Heart left ventricle (tissue), 13 donors: ENCODE data around the gene CLDN7.

Source experiments
- CTCF ChIP-seq, 12 donors: fragments of 200-600 bp; sonication (generic) in 4 of 12; IDR thresholded peaks; one replicate each; pipeline versions ENCODE4 v1.5.0 to v1.8.0; 2018 to 2022; ENCODE audit warnings: antibody characterized with exemption in 12 of 12, mild to moderate bottlenecking in 5 of 12
- POLR2A ChIP-seq, 2 donors: fragments of 450-650 bp; IDR thresholded peaks; one replicate each; pipeline ENCODE4 v1.6.1; 2017; ENCODE audit warnings: antibody characterized with exemption in 2 of 2, mild to moderate bottlenecking in 2 of 2, moderate library complexity in 2 of 2
- donor health status: ischemic (EF 13 %, LVEDD 7.1; RV severe dilation, severe dysfunction).
- donor health status: DM: no; HTN: yes; CAD: no.
- donor health status: DM: no; HTN: no; CAD: no.
- donor health status: ischemic (EF 25% LVEDD 6.9; RV normal size, moderate dysfunction).
- donor health status: ischemic (EF 25% LVEDD 5.7; RV mildly dilated, moderate dysfunction).
- donor health status: ischemic (EF 35%, LVEDD 5.7; RV mildly dilated, moderate dysfunction).
- donor health status: nonischemic (EF 11% LVEDD 7.7; RV severe dilation, severe dysfunction).
- donor health status: DM: yes; HTN: yes; CAD: no.
- donor health status: PGD.
- donor health status: ischemic (EF 29% LVEDD 5.4; RV normal size, mild dysfunction).
- donor health status: nonischemic (EF 23%, LVEDD 6.1; RV moderate dilation, normal function).

- TF ChIP-seq CTCF (IDR thresholded peaks at IDR 0.05) (no peak), POLR2A (IDR thresholded peaks at IDR 0.05) (no peak)
Observed at GRCh38 chr17:7262935-7263800, 890 bp upstream of the CLDN7 start.
